GM12801 (cell line): ENCODE data around the gene COLEC11.

Experiments used
- TF ChIP-seq, protein P1 (sequence below): IDR thresholded peaks from one replicate; pipeline ENCODE4 v1.5.1; 2011; ENCODE audit warnings: control low read depth; ENCODE audit not compliant: insufficient read length; ENCODE audit errors: extremely low read depth

COLEC11 gene

DNA sequence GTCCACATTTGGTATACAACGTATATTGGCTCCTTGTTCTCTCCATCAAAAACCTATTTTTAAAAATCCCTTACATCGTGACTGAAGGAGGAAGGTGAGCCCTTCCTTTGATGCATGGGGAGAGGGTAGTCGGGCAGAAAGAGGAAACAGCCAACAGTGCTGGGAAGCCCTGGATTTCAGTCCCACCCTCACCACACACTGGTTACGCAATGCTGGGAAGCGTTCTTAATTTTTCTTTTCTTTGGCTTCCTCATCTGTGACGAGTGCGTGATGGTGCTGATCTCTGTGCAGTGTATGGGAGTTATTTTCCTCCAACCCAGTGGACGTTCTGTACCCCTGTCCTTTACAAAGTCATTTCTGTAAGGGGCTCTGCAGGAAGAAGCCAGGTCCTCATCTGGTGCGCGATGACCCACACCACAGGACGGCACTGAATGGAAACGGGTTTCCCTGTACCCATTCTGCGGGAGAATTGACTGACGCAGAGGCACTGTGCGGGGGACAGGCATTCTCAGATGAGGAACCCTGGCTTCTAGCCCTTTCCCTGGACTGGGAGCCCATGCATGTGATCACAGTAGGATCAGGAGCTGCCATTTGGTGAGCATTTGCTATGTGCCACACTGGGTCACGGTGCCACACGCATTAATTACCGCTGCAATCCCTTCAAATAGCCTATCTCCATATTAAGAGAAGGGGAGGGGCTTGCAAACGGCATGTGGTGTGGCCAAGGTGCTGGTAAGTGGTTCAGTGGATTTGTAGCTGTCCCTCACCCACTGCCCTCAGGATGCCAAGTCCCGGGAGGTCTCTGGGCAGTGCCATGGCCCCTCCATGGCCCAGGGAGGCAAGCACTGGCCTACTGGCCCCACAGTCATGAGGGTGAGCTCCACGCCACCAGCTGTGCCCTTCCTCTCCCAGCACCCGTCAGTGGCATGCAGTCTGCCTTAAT lies 4.3 kb downstream of the COLEC11 start:
- TF ChIP-seq, protein P1, sequence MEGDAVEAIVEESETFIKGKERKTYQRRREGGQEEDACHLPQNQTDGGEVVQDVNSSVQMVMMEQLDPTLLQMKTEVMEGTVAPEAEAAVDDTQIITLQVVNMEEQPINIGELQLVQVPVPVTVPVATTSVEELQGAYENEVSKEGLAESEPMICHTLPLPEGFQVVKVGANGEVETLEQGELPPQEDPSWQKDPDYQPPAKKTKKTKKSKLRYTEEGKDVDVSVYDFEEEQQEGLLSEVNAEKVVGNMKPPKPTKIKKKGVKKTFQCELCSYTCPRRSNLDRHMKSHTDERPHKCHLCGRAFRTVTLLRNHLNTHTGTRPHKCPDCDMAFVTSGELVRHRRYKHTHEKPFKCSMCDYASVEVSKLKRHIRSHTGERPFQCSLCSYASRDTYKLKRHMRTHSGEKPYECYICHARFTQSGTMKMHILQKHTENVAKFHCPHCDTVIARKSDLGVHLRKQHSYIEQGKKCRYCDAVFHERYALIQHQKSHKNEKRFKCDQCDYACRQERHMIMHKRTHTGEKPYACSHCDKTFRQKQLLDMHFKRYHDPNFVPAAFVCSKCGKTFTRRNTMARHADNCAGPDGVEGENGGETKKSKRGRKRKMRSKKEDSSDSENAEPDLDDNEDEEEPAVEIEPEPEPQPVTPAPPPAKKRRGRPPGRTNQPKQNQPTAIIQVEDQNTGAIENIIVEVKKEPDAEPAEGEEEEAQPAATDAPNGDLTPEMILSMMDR: no peak

DNA sequence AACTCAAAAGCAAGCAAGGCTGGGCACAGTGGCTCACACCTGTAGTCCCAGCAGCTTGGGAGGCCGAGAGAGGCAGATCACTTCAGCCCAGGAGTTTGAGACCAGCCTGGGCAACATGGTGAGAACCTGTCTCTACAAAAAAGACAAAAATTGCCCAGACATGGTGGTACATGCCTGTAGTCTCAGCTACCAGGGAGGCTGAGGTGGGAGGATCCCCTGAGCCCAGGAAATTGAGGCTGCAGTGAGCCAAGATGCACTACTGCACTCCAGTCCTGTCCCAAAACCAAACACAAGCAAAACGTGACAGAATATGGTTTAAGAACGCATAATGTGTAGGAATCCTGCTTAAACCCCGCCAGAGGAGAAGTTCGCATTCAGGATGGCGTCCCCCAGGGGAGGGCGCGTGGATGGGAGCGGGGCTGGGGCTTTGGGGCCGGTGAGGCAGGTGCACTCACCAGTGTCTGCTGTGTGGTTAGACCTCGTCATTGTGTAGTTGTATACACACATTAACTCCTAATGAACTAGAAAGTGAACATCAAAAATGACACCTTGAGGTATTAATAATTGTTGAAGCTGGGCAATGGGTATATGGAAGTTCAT lies 5.4 kb downstream of the COLEC11 start:
- TF ChIP-seq, protein P1: no peak

DNA sequence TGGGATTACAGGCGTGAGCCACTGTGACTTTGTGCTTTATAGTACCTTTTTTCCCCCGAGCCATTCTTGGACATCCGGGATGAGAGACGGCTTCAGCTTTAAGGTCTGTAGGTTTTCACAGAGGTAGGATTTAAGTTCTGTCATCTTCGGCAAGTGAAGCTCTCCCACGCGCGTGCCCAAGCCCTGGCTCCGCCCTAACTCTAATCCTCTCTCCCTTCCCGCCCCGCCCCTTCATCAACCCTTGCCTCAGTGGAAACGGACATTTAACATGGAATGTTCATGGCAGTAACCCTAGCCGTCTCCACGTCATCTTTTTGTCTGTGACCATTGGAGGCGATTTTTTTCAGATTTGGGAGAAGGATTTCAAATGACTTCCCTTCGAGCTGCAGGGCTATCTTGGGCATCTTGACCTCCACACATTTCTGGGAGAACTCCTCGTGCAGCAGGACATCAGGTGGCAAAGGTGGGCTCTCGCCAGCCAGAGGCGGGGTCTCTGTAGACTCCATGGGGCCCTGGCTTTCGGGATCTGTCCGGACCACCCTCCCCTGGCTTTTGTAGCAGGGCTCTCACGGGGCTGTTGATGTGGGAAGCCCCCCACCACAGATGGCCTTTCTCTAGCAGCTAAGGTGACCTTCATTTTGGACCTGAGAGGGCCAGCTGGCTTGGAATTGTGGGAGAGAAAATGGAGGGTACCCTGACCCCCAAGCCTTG lies 6.8 kb downstream of the COLEC11 start:
- TF ChIP-seq, protein P1: no peak

DNA sequence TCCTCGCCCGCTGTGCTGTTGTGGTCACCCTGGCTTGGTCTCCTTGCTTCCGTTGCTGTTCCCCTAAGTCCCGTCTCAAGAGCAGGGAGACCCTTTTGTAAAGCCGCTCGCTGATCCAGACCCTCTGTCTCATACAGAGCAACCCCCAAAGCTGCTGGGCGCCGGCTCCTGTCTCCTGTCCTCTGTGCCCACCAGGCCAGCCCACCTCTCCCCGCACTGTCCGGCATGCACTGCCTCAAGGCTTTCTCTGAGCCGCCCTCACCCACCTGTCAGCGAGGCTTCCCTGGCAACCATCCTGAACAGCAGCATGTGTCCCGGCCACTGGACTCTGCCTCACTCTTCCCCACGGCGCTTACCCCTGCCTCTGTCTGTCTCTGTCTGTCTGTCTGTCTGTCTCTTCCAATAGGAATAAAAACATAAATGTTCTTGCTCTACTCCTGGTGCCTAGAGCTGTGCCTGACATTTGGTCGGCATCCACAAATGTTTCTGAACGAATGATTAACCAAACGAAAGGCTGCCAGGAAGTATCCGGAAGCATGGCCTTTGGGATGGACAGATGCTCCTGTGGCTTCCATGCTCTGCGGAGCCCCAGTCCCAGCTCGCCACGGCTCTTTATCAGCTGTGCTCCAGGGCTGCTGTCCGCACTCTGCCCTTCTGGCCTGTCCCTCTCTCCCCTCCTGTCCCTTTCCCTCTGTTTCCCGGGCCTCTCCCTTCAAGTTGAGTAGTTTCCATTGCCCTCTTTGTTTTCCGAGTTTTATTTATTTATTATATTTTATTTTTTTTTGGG lies 7.8 kb downstream of the COLEC11 start:
- TF ChIP-seq, protein P1: no peak

DNA sequence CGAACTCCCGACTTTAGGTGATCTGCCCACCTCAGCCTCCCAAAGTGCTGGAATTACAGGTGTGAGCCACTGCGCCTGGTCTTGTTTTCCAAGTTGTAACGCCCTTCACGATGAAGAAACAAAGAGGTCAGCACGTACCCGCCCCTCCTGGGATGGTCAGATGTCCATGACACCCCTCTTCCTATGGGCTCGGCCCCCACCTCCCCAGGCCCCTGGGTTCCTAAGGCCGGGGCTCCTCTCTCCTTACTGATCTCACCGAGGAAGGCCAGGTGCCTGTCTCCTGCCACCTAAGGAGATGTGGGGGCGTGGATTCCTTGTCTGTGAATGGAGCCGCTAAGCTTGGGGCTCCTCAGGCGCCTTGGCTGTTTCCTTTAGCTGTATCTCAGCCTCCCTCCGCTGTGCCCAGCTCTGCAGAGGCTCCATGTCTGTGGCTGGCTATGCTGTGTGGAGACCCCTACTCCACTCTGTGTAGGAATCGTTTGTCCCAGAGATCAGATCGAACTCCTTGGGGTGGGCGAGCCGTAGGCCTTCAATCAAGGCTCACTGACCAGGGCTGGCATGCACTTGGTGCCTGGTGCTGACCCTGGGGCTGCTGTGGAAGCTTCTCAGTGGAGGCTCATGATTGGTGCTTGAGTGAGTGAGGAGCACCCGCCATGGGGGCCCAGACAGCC lies 8.8 kb downstream of the COLEC11 start:
- TF ChIP-seq, protein P1: no peak

DNA sequence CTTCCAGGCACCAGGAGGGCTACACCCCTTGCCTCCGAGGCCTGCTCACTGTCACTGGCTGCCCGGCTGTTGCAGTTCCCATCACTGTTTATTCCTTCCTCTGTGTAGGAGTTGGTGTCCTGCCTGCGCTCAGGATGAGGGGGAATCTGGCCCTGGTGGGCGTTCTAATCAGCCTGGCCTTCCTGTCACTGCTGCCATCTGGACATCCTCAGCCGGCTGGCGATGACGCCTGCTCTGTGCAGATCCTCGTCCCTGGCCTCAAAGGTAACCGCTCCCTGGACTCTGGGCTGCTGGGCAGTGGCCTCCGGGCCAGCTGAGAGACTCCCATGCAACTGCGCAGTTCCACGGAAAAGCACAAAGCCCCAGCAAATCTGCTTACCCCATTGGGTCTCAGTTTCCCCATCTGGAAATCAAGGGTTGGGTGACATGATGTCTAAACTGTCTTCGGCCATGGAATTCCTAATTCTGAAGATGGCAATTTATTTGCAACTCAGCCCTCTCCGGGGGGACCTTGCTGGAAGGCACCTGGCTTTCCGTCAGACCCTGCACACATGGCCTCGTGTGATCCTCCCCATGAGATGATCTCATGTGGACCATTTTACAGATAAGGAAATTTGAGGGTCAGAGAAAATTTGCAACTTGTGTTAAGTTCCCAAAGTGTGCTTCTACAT lies 9.4 kb downstream of the COLEC11 start:
- TF ChIP-seq, protein P1: no peak
